ENCODE data around the gene VWA5B1. TPM values are rescaled to one million over a fixed set of nuclear protein-coding genes. Genes with fewer than 3 reads are reported as not detected.

VWA5B1 gene
- total and polyA plus RNA-seq, 2 of the 4 experiments (the other 2 are of a cell fraction), result not detected

- Histone ChIP-seq H3K27ac (ENCODE audit: insufficient read depth, low read length) (peak overlapping the region; percentile 1; the same call in 1 of the 2 replicates), H3K56ac (ENCODE audit: extremely low read depth, insufficient read depth, low read length) (no peak overlapping the region), H3K9me1 (ENCODE audit: insufficient read depth, low read length) (peaks cover 15% of the 10 kb centered on the region), H3K79me1 (ENCODE audit: low read depth in 1 of 2, low read length in 2 of 2) (no peaks in the 10 kb centered on the region), H4K91ac (ENCODE audit: insufficient read depth, low read depth, low read length) (peak overlapping the region; percentile 79), H3K9ac (ENCODE audit: low read depth, low read length) (no peak overlapping the region), H3K14ac (replicated peaks; ENCODE audit: low read depth, low read length) (peak overlapping the region; percentile 33), H2BK15ac (ENCODE audit: low read depth, low read length) (peak overlapping the region; percentile 1; the same call in 1 of the 3 replicates), H2BK20ac (ENCODE audit: low read depth, low read length) (peak overlapping the region; percentile 38), H2AK5ac (ENCODE audit: low read depth, low read length) (0 out of 2 replicates have a peak overlapping the region, but pooled peaks have one; percentile 20), H3K36me3 (ENCODE audit: control insufficient read depth, insufficient read depth, low read length) (no peaks in the 10 kb centered on the region), H3K23ac (ENCODE audit: low read depth, low read length) (no peak overlapping the region), H4K5ac (ENCODE audit: low read depth, low read length) (no peak overlapping the region), H2BK5ac (ENCODE audit: low read depth, low read length, poor library complexity, severe bottlenecking) (peak overlapping the region; percentile 64), H3K9me3 (ENCODE audit: control insufficient read depth, insufficient read depth, low read length) (no peaks in the 10 kb centered on the region), H3K27me3 (ENCODE audit: control insufficient read depth, insufficient read depth, low read length) (peaks cover 37% of the 10 kb centered on the region), H2AFZ (replicated peaks; ENCODE audit: low read length, poor library complexity) (peak overlapping the region; percentile 85), H3K18ac (ENCODE audit: low read depth, low read length) (peak overlapping the region; percentile 28; the same call in 1 of the 2 replicates), H3K4ac (ENCODE audit: low read depth, low read length) (peak overlapping the region; percentile 49), H4K20me1 (ENCODE audit: insufficient read depth, low read length) (peaks cover 4% of the 10 kb centered on the region), H3K4me1 (ENCODE audit: control insufficient read depth, insufficient read depth, low read length) (peaks cover 10% of the 10 kb centered on the region; the same call in 1 of the 2 replicates), H2BK120ac (ENCODE audit: low read depth, low read length) (peak overlapping the region; percentile 80), H3K4me2 (ENCODE audit: low read depth, low read length) (peak overlapping the region; percentile 2; the same call in 1 of the 2 replicates), H3K4me3 (ENCODE audit: insufficient read depth, low read depth, low read length) (no peak overlapping the region), H4K8ac (ENCODE audit: low read depth in 2 of 2, low read length in 2 of 2) (peak overlapping the region in 1 of 2 experiments; percentile 15; a peak in 1 of 4 replicates), H2AK9ac (replicated peaks; ENCODE audit: low read depth, low read length, poor library complexity) (peak overlapping the region; percentile 70)
- no peak for DNase-seq
- ChIA-PET CTCF (interaction anchor here (1.6 kb wide), 1 partner anchor 19 kb away, joined by 5 read pairs; no protein-coding TSS in a partner anchor), POLR2A (ENCODE audit: unreplicated experiment) (no interaction called here)
- no peak for TF ChIP-seq RCOR1 (IDR thresholded peaks at IDR 0.05; ENCODE audit: insufficient replicate concordance, low read length)
- no peak for TF ChIP-seq ELK1 (IDR thresholded peaks at IDR 0.05; ENCODE audit: borderline replicate concordance, low read depth, low read length)
- TF ChIP-seq MXI1 (IDR thresholded peaks at IDR 0.05; ENCODE audit: borderline replicate concordance, low read depth, low read length), result no peak
- no peak for TF ChIP-seq POLR2A (IDR thresholded peaks at IDR 0.05; ENCODE audit: low read depth, low read length)
- no peak for TF ChIP-seq FOS (IDR thresholded peaks at IDR 0.05; ENCODE audit: low read depth, low read length)
- no peak for TF ChIP-seq RAD21 (IDR thresholded peaks at IDR 0.05; ENCODE audit: low read length)
- TF ChIP-seq CHD1 (IDR thresholded peaks at IDR 0.05; ENCODE audit: low read depth, low read length), result no peak
- TF ChIP-seq NFE2L2 (IDR thresholded peaks at IDR 0.05; ENCODE audit: low read depth, low read length), result no peak
- TF ChIP-seq MAFK (IDR thresholded peaks at IDR 0.05; ENCODE audit: low read depth, low read length), result no peak
- TF ChIP-seq RFX5 (IDR thresholded peaks at IDR 0.05; ENCODE audit: low read depth, low read length), result no peak
- no peak for TF ChIP-seq CEBPB (IDR thresholded peaks at IDR 0.05; ENCODE audit: low read depth, low read length)
- TF ChIP-seq SMC3 (IDR thresholded peaks at IDR 0.05; ENCODE audit: low read depth, low read length), result no peak
- TF ChIP-seq MAZ (IDR thresholded peaks at IDR 0.05; ENCODE audit: borderline replicate concordance, low read depth, low read length), result no peak
- no peak; the same call in 1 of the 2 replicates for TF ChIP-seq USF2 (IDR thresholded peaks at IDR 0.05; ENCODE audit: low read depth, low read length)
- no peak for TF ChIP-seq CTCF (conservative IDR thresholded peaks at IDR 0.05; ENCODE audit: low read depth, low read length)
- in situ Hi-C loops (cut with MboI; ENCODE audit: low sequenced_read_pairs) (no loop called here), dilution Hi-C loops (cut with HindIII; ENCODE audit: low sequenced_read_pairs, unreplicated experiment) (no loop called here), intact Hi-C loops (cut with micrococcal nuclease) (no loop called here)
- no CpG with 5 or more reads among the region's 5 CpGs for WGBS, 2 experiments (ENCODE audit: extremely low coverage in 2 of 2, insufficient read length in 1 of 2)
- BruUV-seq (replicated peaks), result no TSS peak
- ATAC-seq (ENCODE audit: low read depth), result no peak
Measured at GRCh38 chr1:20381045-20381641, 90.5 kb downstream of the VWA5B1 start.

All from IMR-90 (cell line).